ENCODE data around the gene OXGR1. TPM values are rescaled to one million over a fixed set of nuclear protein-coding genes. Genes with fewer than 3 reads are reported as not detected.
"Not testable (repeated sequence)": the region's sequence is repeated elsewhere in the genome, so short reads cannot be mapped to it uniquely, and the experiment has no call there.

OXGR1 gene
- total RNA-seq, result under 1 TPM in 4 of 8 experiments, not detected in 4; 0.14 to 0.54 (median 0.39) TPM

DNA sequence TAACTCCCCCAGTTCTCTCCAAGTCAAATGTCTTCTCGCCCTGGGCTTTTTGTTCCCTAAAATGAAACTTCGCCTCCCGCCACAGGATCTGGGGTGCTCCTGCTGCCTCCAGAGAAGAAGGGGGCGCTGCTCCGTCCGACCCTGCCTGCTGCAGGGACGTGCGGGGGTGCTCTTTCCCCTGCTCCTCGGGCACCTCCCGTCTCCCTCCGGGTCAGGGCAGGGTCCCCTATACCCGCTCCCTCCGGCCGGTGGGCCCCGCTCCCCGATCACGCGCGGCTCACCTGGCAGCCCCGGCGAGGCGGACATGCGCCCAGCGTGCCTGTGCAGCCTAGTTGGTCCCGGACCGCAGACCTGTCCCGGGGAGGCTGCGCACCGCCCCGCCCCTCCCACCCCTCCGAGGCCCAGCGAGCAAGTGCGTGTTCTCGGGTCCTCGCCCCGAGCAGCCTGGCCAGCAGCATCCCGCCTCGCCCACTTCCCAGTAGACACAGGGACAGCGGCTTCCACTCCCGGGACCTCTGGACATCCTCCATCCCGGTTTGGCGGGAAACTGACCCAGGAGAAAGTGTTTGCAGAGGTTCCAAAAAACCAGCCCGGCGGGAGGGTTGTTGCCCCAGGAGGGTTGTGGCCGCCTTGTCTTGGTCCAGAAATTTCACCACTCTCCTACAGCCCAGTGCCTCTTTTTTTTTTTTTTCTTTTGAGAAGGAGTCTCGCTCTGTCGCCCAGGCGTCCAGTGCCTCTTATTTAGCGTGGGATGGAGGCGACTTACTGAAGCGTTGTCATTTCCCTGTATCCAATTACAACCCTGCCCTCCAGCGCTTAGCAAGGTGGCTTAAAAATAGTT lies at the start of gene OXGR1:
OXGR1 (minus strand) TSS at position 460 of the 841 bp plus-strand sequence. CDS start 6,717 bp downstream, outside the sequence.
- ATAC-seq (replicated peaks in 6 of 8), result peak; percentile 35 to 80 (median 64)
- Histone ChIP-seq H3K4me3 (peak within 1 kb of the TSS; percentile 25 to 37 (median 32)), H3K4me1 (replicated peaks in 1 of 2) (peaks cover 0 to 4% of the 10 kb centered on the region in 2 donors), H3K27ac (no peak within 1 kb of the TSS)
- in situ Hi-C loops (cut with MboI; ENCODE audit: low pct_unique_long_range_greater_than_20kb in 2 of 9, low sequenced_read_pairs in 9 of 9, unreplicated experiment in 9 of 9), result no loop called here
- WGBS, 10 experiments, result 2 to 33% (median 19%) methylated on average over 1 to 14 of the region's 52 CpGs; no CpG with 5 or more reads in 2 of the 10 experiments

DNA sequence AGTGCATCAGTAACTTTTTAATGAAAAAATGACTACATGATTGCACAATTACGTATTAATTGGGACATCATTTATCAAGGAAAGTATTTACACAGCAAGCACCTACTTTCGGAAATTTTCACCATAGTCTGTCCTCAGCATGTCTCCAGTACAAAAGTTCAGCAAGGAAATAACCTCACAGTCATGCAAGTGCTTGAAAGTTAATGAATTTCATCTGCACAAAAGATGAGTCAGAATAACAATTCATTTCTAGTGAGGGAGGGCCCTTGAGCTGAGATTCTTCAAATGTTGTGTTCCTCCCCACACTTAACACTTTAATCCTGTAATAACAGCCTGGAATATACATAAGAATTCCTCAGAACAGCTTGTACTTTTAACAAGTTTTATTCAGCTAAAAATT lies 49.0 kb upstream of the OXGR1 start:
- Histone ChIP-seq H3K4me1 (replicated peaks in 1 of 2) (no peaks in the 10 kb centered on the region), H3K27ac (no peak overlapping the region), H3K4me3 (no peak overlapping the region)
- in situ Hi-C loops (cut with MboI; ENCODE audit: low pct_unique_long_range_greater_than_20kb in 2 of 9, low sequenced_read_pairs in 9 of 9, unreplicated experiment in 9 of 9), result no loop called here
- WGBS, 10 experiments, result 0 to 100% (median 46%) methylated on average over 1 to 2 of the region's 2 CpGs; no CpG with 5 or more reads in 2 of the 10 experiments
- ATAC-seq (replicated peaks in 6 of 8), result peak in 3 of 8 experiments; percentile 92 to 99 (median 99)

DNA sequence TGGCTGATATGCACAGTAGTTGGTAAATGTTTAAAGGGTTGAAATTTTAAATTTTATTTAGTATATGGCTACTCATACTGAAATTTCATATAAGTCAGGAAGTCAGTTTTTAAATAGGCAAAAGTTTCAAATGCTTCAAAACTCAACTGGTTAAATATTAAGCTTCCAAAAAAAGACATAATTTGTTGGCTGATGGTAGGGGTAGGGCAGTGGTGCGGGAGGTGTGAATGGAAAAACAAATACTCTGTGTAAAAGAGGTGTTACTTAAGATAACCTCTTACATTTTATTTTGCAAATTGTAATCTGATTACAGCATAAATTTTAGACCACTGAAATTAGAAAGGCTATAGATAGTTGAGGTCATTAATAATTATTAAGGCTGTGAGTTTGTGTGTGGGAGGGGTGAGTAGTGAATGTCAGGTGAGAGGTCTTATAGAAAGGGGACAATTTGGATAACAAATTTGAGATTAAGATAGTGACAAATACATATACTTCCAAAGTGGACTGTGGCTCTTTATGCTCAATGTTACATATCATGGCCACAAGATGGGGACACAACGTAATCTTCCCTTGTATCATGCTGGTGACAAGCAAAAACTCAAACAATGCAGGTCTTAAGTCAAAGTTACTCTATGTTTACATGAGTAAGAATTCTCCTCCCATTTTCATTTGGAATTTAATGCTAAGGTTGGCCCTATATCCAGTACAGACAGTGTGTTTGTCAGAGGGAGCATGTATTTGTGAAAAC lies 36.6 kb upstream of the OXGR1 start:
- no peak overlapping the region for H3K4me3 ChIP-seq
- H3K4me1 ChIP-seq (replicated peaks in 1 of 2), result no peaks in the 10 kb centered on the region
- ATAC-seq (replicated peaks in 6 of 8), result peak in 3 of 8 experiments; percentile 60 to 72 (median 69)
- in situ Hi-C loops (cut with MboI; ENCODE audit: low pct_unique_long_range_greater_than_20kb in 2 of 9, low sequenced_read_pairs in 9 of 9, unreplicated experiment in 9 of 9), result no loop called here
- H3K27ac ChIP-seq, result no peak overlapping the region
- 11 to 100% (median 64%) methylated on average over 1 to 2 of the region's 2 CpGs; no CpG with 5 or more reads in 1 of the 10 experiments for WGBS, 10 experiments

DNA sequence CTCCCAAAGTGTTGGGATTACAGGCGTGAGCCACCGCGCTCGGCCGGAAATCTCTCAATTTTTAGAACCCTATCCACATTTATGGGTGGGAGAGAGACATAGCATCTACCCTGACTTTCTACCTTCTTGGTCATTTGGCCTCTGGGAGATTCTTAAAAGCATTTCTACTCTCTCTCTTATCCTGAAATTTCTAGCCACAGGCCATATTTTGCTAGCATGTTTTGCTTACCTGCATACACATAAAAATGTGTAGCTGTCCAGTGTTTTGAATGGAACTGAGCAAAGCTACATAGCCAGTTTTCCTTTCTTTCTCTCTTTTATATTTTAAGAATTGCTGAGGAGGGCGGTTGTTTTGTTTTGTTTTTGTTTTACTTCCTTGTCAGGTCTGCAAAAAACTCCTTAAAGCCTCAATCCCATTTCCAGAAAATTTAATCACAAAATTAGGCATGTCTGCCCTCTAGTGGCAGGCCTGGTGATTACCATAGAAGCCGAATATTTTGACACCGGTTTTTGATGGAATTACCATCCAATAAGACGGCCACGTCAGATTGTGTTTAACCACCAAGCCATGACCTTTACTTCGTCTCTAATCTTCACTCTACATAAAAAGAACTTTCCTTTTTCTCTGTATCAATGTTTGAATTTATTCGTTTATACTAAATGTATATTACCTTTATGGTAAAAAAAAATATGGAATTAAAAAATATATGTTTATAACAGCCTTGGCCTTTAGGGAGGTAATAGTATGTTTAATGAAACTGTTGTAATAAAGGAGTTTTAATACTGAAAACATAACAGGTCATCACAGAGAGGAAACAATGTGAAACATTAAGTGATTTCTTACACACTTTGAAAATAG lies 34.4 kb upstream of the OXGR1 start:
- Histone ChIP-seq H3K4me1 (replicated peaks in 1 of 2) (no peaks in the 10 kb centered on the region), H3K4me3 (no peak overlapping the region), H3K27ac (no peak overlapping the region)
- 0 to 49% (median 6%) methylated on average over 3 to 11 of the region's 12 CpGs for WGBS, 10 experiments
- peak in 3 of 8 experiments; percentile 15 to 62 (median 25) for ATAC-seq (replicated peaks in 6 of 8)
- in situ Hi-C loops (cut with MboI; ENCODE audit: low pct_unique_long_range_greater_than_20kb in 2 of 9, low sequenced_read_pairs in 9 of 9, unreplicated experiment in 9 of 9), result no loop called here

DNA sequence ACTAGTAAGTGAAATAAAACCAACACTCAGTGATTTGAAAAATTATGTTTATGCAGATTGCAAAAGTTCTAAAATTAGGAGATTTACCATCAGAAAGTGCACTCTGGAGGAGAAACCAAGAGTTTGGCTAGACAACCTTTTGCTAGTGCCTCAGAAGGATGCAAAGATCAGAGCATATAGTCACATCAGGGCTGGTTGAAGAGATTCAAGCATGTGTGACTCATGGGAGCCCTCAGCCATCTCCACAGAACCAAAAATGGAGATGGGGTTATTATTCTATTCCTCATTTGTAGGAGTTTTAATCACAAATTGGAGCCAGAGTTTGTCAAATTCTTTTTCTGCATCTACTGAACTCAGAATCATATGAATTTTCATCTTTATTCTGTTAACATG lies 32.9 kb upstream of the OXGR1 start:
- H3K27ac ChIP-seq, result no peak overlapping the region
- ATAC-seq (replicated peaks in 6 of 8), result peak in 3 of 8 experiments; percentile 38 to 72 (median 64)
- no peaks in the 10 kb centered on the region for H3K4me1 ChIP-seq (replicated peaks in 1 of 2)
- in situ Hi-C loops (cut with MboI; ENCODE audit: low pct_unique_long_range_greater_than_20kb in 2 of 9, low sequenced_read_pairs in 9 of 9, unreplicated experiment in 9 of 9), result no loop called here
- H3K4me3 ChIP-seq, result no peak overlapping the region

DNA sequence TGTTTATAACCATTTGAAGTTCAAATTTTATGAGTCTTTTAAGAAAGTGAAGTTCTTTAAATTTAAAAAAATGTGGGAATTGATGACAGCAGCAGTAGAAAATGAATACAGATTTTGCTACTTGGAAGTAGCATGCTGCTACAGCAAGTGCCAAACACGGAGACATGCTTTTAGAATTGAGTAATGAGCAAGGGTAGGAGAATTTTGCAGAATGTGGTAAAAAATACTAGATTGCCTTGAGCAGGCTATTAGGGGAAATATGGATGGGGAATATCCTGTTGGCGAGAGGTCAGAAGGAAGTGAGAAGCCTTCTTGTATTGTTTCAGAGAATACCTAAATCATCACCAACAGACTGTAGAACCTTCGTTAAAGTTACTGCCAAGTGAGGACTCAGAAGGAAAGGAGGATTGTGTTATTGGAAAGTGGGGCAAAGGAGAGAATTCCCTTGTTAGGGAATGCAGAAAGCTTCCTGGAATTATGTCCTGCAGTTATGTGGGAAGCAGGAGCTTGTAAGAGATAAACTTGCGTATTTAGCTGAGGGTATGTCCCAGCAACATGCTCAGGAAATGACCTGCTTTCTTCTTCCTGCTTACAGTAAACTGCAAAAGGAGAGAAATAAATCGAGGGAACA lies 32.4 kb upstream of the OXGR1 start:
- H3K27ac ChIP-seq, result no peak overlapping the region
- peak in 2 of 8 experiments; percentile 56 to 62 for ATAC-seq (replicated peaks in 6 of 8)
- WGBS, 10 experiments, result 11 to 100% (median 84%) methylated on average over 1 to 5 of the region's 5 CpGs
- H3K4me1 ChIP-seq (replicated peaks in 1 of 2), result no peaks in the 10 kb centered on the region
- no peak overlapping the region for H3K4me3 ChIP-seq
- in situ Hi-C loops (cut with MboI; ENCODE audit: low pct_unique_long_range_greater_than_20kb in 2 of 9, low sequenced_read_pairs in 9 of 9, unreplicated experiment in 9 of 9), result no loop called here

DNA sequence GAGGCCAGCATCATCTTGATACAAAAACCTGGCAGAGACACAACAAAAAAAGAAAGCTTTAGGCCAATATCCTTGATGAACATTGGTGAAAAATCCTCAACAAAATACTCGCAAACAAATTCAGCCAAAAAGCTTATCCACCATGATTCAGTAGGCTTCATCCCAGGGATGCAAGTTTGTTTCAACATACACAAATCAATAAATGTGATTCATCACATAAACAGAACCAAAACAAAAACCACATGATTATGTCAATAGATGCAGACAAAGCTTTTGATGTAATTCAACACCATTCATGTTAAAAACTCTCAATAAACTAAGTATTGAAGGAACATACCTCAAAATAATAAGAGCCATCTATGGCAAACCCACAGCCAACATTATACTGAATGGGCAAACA lies 29.5 kb upstream of the OXGR1 start:
- H3K4me3 ChIP-seq; H3K27ac ChIP-seq; ATAC-seq (replicated peaks in 6 of 8); in situ Hi-C loops (cut with MboI; ENCODE audit: low pct_unique_long_range_greater_than_20kb in 2 of 9, low sequenced_read_pairs in 9 of 9, unreplicated experiment in 9 of 9); H3K4me1 ChIP-seq (replicated peaks in 1 of 2): not testable (repeated sequence)
- 80 to 100% (median 100%) methylated on average over 1 of the region's 1 CpG; no CpG with 5 or more reads in 4 of the 10 experiments for WGBS, 10 experiments

GRCh38 chr13:97023117-97023516 lies 28.8 kb upstream of the OXGR1 start:
- H3K4me1 ChIP-seq (replicated peaks in 1 of 2), result no peaks in the 10 kb centered on the region
- H3K4me3 ChIP-seq, result no peak overlapping the region
- no peak for ATAC-seq (replicated peaks in 6 of 8)
- in situ Hi-C loops (cut with MboI; ENCODE audit: low pct_unique_long_range_greater_than_20kb in 2 of 9, low sequenced_read_pairs in 9 of 9, unreplicated experiment in 9 of 9), result no loop called here
- no peak overlapping the region for H3K27ac ChIP-seq
- WGBS, 10 experiments, result 0 to 75% (median 67%) methylated on average over 1 of the region's 1 CpG; no CpG with 5 or more reads in 5 of the 10 experiments

DNA sequence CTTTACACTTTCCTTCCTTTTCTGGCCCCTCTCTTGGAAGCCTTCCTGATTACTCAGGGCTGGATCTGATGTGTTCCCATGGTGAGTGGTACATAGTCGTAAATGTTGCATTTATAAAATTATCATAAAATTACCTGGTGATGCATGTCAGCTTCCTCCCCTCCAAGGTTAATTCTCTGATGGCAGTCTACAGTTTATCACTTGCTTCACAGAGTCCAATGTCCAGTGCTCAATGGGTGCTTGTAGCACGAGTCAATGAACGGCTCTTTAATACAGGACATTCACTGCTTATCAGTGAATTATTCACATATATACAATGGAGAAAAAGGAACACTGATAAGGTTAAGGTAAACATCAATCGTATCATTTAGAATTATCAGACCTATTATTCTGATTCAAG lies 27.0 kb upstream of the OXGR1 start:
- Histone ChIP-seq H3K27ac (no peak overlapping the region), H3K4me1 (replicated peaks in 1 of 2) (no peaks in the 10 kb centered on the region), H3K4me3 (no peak overlapping the region)
- no peak for ATAC-seq (replicated peaks in 6 of 8)
- 40 to 92% (median 83%) methylated on average over 2 to 4 of the region's 4 CpGs for WGBS, 10 experiments
- in situ Hi-C loops (cut with MboI; ENCODE audit: low pct_unique_long_range_greater_than_20kb in 2 of 9, low sequenced_read_pairs in 9 of 9, unreplicated experiment in 9 of 9), result no loop called here

DNA sequence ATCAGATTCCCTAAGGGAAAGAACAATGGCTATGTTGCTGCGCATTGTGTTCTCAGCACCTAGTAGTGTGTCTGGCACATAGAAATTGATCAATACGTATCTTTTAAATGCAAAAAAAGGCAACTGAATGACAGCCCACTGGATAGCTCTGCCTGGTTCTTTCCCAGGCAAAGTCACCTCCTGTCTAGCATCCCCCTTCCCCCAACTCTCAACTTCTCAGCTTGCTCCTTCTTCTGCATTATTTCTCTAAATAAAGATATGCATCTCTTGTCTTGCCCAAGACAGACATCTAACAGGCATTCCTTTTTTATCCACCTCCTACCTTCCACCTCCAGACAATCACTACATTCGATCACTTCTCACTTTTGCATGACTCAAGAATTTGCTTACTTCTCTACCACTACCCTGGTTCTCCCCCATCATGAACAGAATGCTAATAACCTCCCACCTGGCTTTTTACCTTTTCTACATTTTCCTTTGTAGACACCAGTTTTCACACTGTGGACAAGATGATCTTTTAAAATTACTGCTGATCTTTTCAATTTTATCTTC lies 26.5 kb upstream of the OXGR1 start:
- Histone ChIP-seq H3K27ac (no peak overlapping the region), H3K4me1 (replicated peaks in 1 of 2) (no peaks in the 10 kb centered on the region), H3K4me3 (no peak overlapping the region)
- WGBS, 10 experiments, result 45 to 100% (median 86%) methylated on average over 1 to 3 of the region's 3 CpGs; no CpG with 5 or more reads in 1 of the 10 experiments
- in situ Hi-C loops (cut with MboI; ENCODE audit: low pct_unique_long_range_greater_than_20kb in 2 of 9, low sequenced_read_pairs in 9 of 9, unreplicated experiment in 9 of 9), result no loop called here
- ATAC-seq (replicated peaks in 6 of 8), result peak in 1 of 8 experiments; percentile 7

GRCh38 chr13:97020194-97020593 lies 25.9 kb upstream of the OXGR1 start:
- Histone ChIP-seq H3K4me1 (replicated peaks in 1 of 2) (no peaks in the 10 kb centered on the region), H3K27ac (no peak overlapping the region), H3K4me3 (no peak overlapping the region)
- ATAC-seq (replicated peaks in 6 of 8), result no peak
- in situ Hi-C loops (cut with MboI; ENCODE audit: low pct_unique_long_range_greater_than_20kb in 2 of 9, low sequenced_read_pairs in 9 of 9, unreplicated experiment in 9 of 9), result no loop called here
- 30 to 100% (median 81%) methylated on average over 1 to 2 of the region's 2 CpGs; no CpG with 5 or more reads in 2 of the 10 experiments for WGBS, 10 experiments

- WGBS, 10 experiments, result 0 to 100% (median 89%) methylated on average over 1 of the region's 1 CpG; no CpG with 5 or more reads in 3 of the 10 experiments
- ATAC-seq (replicated peaks in 6 of 8), result no peak
- in situ Hi-C loops (cut with MboI; ENCODE audit: low pct_unique_long_range_greater_than_20kb in 2 of 9, low sequenced_read_pairs in 9 of 9, unreplicated experiment in 9 of 9), result no loop called here
- Histone ChIP-seq H3K4me1 (replicated peaks in 1 of 2) (no peaks in the 10 kb centered on the region), H3K4me3 (no peak overlapping the region), H3K27ac (no peak overlapping the region)
Measured at GRCh38 chr13:97019236-97019635, 25.0 kb upstream of the OXGR1 start.
